ENCODE results near the gene ANO3.

Gene ANO3

GRCh38 chr11:26649884-26650283, 318.0 kb downstream of the ANO3 start:
- DNase-seq, result no peak

GRCh38 chr11:26651916-26652315, 320.0 kb downstream of the ANO3 start:
- DNase-seq, result no peak

GRCh38 chr11:26655287-26655686, 323.4 kb downstream of the ANO3 start:
- DNase-seq, result no peak

- no peak for DNase-seq
These were observed 331.0 kb downstream of the ANO3 start for GRCh38 chr11:26662916-26663315.

GRCh38 chr11:26665036-26665435, 333.1 kb downstream of the ANO3 start:
- no peak for DNase-seq

GRCh38 chr11:26665946-26666345, 334.0 kb downstream of the ANO3 start:
- DNase-seq, result no peak

- DNase-seq, result no peak
These were observed 343.5 kb downstream of the ANO3 start for GRCh38 chr11:26675233-26675928.

GRCh38 chr11:26676641-26677040, 344.7 kb downstream of the ANO3 start:
- DNase-seq, result no peak

GRCh38 chr11:26677566-26677965, 345.6 kb downstream of the ANO3 start:
- no peak for DNase-seq

- DNase-seq, result no peak
These were observed 355.4 kb downstream of the ANO3 start for GRCh38 chr11:26687351-26687750.

GRCh38 chr11:26688701-26689100, 356.8 kb downstream of the ANO3 start:
- DNase-seq, result no peak

GRCh38 chr11:26696330-26696729, 364.4 kb downstream of the ANO3 start:
- DNase-seq, result no peak

GRCh38 chr11:26698224-26698623, 366.3 kb downstream of the ANO3 start:
- DNase-seq, result no peak

- no peak for DNase-seq
These were observed 368.8 kb downstream of the ANO3 start for GRCh38 chr11:26700574-26701235.

GRCh38 chr11:26702406-26702805, 370.5 kb downstream of the ANO3 start:
- DNase-seq, result no peak

GRCh38 chr11:26703411-26704191, 371.7 kb downstream of the ANO3 start:
- DNase-seq, result no peak

- no peak for DNase-seq
These were observed 372.3 kb downstream of the ANO3 start for GRCh38 chr11:26704249-26704648.

GRCh38 chr11:26706181-26706580, 374.3 kb downstream of the ANO3 start:
- no peak for DNase-seq

GRCh38 chr11:26708736-26709456, 377.0 kb downstream of the ANO3 start:
- DNase-seq, result no peak

- DNase-seq, result no peak
These were observed 378.6 kb downstream of the ANO3 start for GRCh38 chr11:26710489-26710888.

GRCh38 chr11:26712497-26712896, 380.6 kb downstream of the ANO3 start:
- DNase-seq, result no peak

Data from activated T-cell treated with anti-CD3 and anti-CD28 coated beads, Interleukin-2, amount 50 U/mL, for 1 hour (primary cell).